ENCODE measurements around the gene PLD6.

- TF ChIP-seq TAF1 (IDR thresholded peaks at IDR 0.05; ENCODE audit: low read depth, low read length): no peak
- no peak for TF ChIP-seq POU2F2 (IDR thresholded peaks at IDR 0.05; ENCODE audit: low read depth, low read length)
- TF ChIP-seq POLR2A (IDR thresholded peaks at IDR 0.05; ENCODE audit: low read depth, low read length): no peak
- TF ChIP-seq POLR2AphosphoS5 (IDR thresholded peaks at IDR 0.05; ENCODE audit: low read depth, low read length): no peak
- TF ChIP-seq PAX5 (IDR thresholded peaks at IDR 0.05; ENCODE audit: insufficient read depth, low read length, severe bottlenecking): peak; percentile 57
These were observed 24.2 kb downstream of the PLD6 start for GRCh38 chr17:17181666-17182597.
